Smooth muscle cell (in vitro differentiated cells): Measurements from ENCODE around the gene TBX2. TPM values are rescaled to one million over a fixed set of nuclear protein-coding genes. Genes with fewer than 3 reads are reported as not detected.

Experiments used
- DNase-seq: peaks from one replicate; lab custom pipeline; 2025; ENCODE audit not compliant: unreplicated experiment; lab: John Stamatoyannopoulos, UW
- H2AFZ ChIP-seq: fragments of 200-600 bp; sonication (generic); 2 replicates; pipeline ENCODE4 v1.6.0; 2016; ENCODE audit warnings: antibody characterized with exemption, low read depth, mild to moderate bottlenecking
- H3F3A ChIP-seq: fragments of 200-600 bp; sonication (generic); 2 replicates; pipeline ENCODE4 v1.6.0; 2017; ENCODE audit warnings: antibody characterized with exemption, low read depth
- H3K27ac ChIP-seq: fragments of 200-600 bp; sonication (generic); 2 replicates; pipeline ENCODE4 v1.5.1; 2016; ENCODE audit warnings: low read depth, mild to moderate bottlenecking
- H3K27me3 ChIP-seq: fragments of 200-600 bp; sonication (generic); 2 replicates; pipeline ENCODE4 v1.6.1; 2016; ENCODE audit warnings: low read depth, mild to moderate bottlenecking
- H3K36me3 ChIP-seq: fragments of 200-600 bp; sonication (generic); 2 replicates; pipeline ENCODE4 v1.5.1; 2016; ENCODE audit warnings: low read depth
- H3K4me1 ChIP-seq: fragments of 200-600 bp; sonication (generic); 2 replicates; pipeline ENCODE4 v1.5.1; 2016; ENCODE audit warnings: low read depth
- H3K4me2 ChIP-seq: fragments of 200-600 bp; sonication (generic); 2 replicates; pipeline ENCODE4 v1.6.0; 2016; ENCODE audit warnings: mild to moderate bottlenecking
- H3K4me3 ChIP-seq: fragments of 200-600 bp; sonication (generic); 2 replicates; pipeline ENCODE4 v1.5.1; 2016; ENCODE audit warnings: mild to moderate bottlenecking
- H3K79me2 ChIP-seq: fragments of 200-600 bp; sonication (generic); 2 replicates; pipeline ENCODE4 v1.6.0; 2016; ENCODE audit warnings: low read depth, mild to moderate bottlenecking
- H3K9ac ChIP-seq: fragments of 200-600 bp; sonication (generic); 2 replicates; pipeline ENCODE4 v1.6.0; 2016; ENCODE audit warnings: low read depth
- H3K9me3 ChIP-seq: fragments of 200-600 bp; sonication (generic); replicated peaks from 2 replicates; pipeline ENCODE4 v1.5.1; 2016; ENCODE audit warnings: low read depth
- H4K20me1 ChIP-seq: fragments of 200-600 bp; sonication (generic); 2 replicates; pipeline ENCODE4 v1.6.0; 2016; ENCODE audit warnings: low read depth
- CTCF ChIP-seq: fragments of 200-600 bp; sonication (generic); IDR thresholded peaks from 2 replicates; pipeline ENCODE4 v1.5.1; 2017; ENCODE audit warnings: borderline replicate concordance, mild to moderate bottlenecking, antibody characterized with exemption; ENCODE audit not compliant: insufficient read depth, poor library complexity, severe bottlenecking
- WGBS: methylation state at CpG from one replicate; pipeline ENCODE4 v1.1.7; 2016; ENCODE audit warnings: low lambda C conversion rate; 5-methylcytosine and 5-hydroxymethylcytosine counted together
- polyA plus RNA-seq: library from polyadenylated mRNA; unstranded; fragments of >200 nt; fragmentation: Nextera tagmentation; extraction: Ambion mirVana; gene quantifications from 2 replicates; pipeline ENCODE4 v1.2.1, GENCODE V29; 2016
- total RNA-seq: library from RNA; depleted of rRNA; stranded (reverse); fragments of >200 nt; gene quantifications from 2 replicates; pipeline ENCODE4 v1.2.3, GENCODE V29; 2014

Gene TBX2
- total and polyA plus RNA-seq, 2 experiments from 2014 or later = 46.7 to 146 TPM

- no peaks in the 10 kb centered on the region for H3K27me3 ChIP-seq
- no peaks in the 10 kb centered on the region for H3F3A ChIP-seq
- no peak overlapping the region for H3K9ac ChIP-seq
- H3K27ac ChIP-seq = no peak overlapping the region
- DNase-seq = no peak
- peaks cover 10% of the 10 kb centered on the region for H3K4me1 ChIP-seq
- H3K79me2 ChIP-seq = no peaks in the 10 kb centered on the region
- WGBS = 96% methylated on average over 7 of the region's 7 CpGs
- H2AFZ ChIP-seq = no peak overlapping the region
- no peaks in the 10 kb centered on the region for H4K20me1 ChIP-seq
- TF ChIP-seq CTCF = no peak
- no peaks in the 10 kb centered on the region for H3K36me3 ChIP-seq
- no peak overlapping the region for H3K4me3 ChIP-seq
- no peak overlapping the region for H3K4me2 ChIP-seq
- no peaks in the 10 kb centered on the region for H3K9me3 ChIP-seq
These were observed 30.7 kb upstream of the TBX2 start for GRCh38 chr17:61368832-61369450.

GRCh38 chr17:61369751-61370150 is 29.9 kb upstream of the TBX2 start:
- Histone ChIP-seq H3K9ac (no peak overlapping the region), H3K79me2 (no peaks in the 10 kb centered on the region), H3K4me1 (peaks cover 10% of the 10 kb centered on the region), H4K20me1 (no peaks in the 10 kb centered on the region), H2AFZ (no peak overlapping the region), H3F3A (no peaks in the 10 kb centered on the region), H3K36me3 (no peaks in the 10 kb centered on the region), H3K4me2 (no peak overlapping the region), H3K9me3 (no peaks in the 10 kb centered on the region), H3K4me3 (no peak overlapping the region), H3K27ac (no peak overlapping the region), H3K27me3 (no peaks in the 10 kb centered on the region)
- WGBS = 97% methylated on average over 10 of the region's 10 CpGs
- TF ChIP-seq CTCF = no peak
- DNase-seq = no peak

- Histone ChIP-seq H3K79me2 (no peaks in the 10 kb centered on the region), H3K4me3 (no peak overlapping the region), H3K4me2 (no peak overlapping the region), H3F3A (no peaks in the 10 kb centered on the region), H3K36me3 (no peaks in the 10 kb centered on the region), H3K4me1 (peaks cover 10% of the 10 kb centered on the region), H3K9ac (no peak overlapping the region), H3K27ac (no peak overlapping the region), H2AFZ (no peak overlapping the region), H3K9me3 (no peaks in the 10 kb centered on the region), H3K27me3 (no peaks in the 10 kb centered on the region), H4K20me1 (no peaks in the 10 kb centered on the region)
- WGBS = 97% methylated on average over 1 of the region's 1 CpG
- DNase-seq = no peak
- no peak for TF ChIP-seq CTCF
These were observed 28.5 kb upstream of the TBX2 start for GRCh38 chr17:61371179-61371578.

- H3K4me2 ChIP-seq = no peak overlapping the region
- H3K79me2 ChIP-seq = no peaks in the 10 kb centered on the region
- no peak overlapping the region for H2AFZ ChIP-seq
- H3K9me3 ChIP-seq = no peaks in the 10 kb centered on the region
- no peak for TF ChIP-seq CTCF
- H3K36me3 ChIP-seq = no peaks in the 10 kb centered on the region
- H3K27ac ChIP-seq = no peak overlapping the region
- H3K27me3 ChIP-seq = no peaks in the 10 kb centered on the region
- peaks cover 10% of the 10 kb centered on the region for H3K4me1 ChIP-seq
- no peak for DNase-seq
- no peaks in the 10 kb centered on the region for H3F3A ChIP-seq
- no peaks in the 10 kb centered on the region for H4K20me1 ChIP-seq
- 94% methylated on average over 8 of the region's 8 CpGs for WGBS
- no peak overlapping the region for H3K9ac ChIP-seq
- no peak overlapping the region for H3K4me3 ChIP-seq
These were observed 28.0 kb upstream of the TBX2 start for GRCh38 chr17:61371606-61372005.
